Glutamatergic neuron (in vitro differentiated cells): Measurements from ENCODE around the gene RNF126. TPM values are rescaled to one million over a fixed set of nuclear protein-coding genes. Genes with fewer than 3 reads are reported as not detected.

Experiments
- DNase-seq: peaks from one replicate; pipeline ENCODE4 v3.0.0; 2022
- H3K27ac Mint-ChIP-seq: one replicate; pipeline ENCODE4 v1.8.0; 2020; ENCODE audit warnings: mild to moderate bottlenecking, mixed read lengths, inconsistent platforms; ENCODE audit not compliant: unreplicated experiment
- H3K27me3 Mint-ChIP-seq: one replicate; pipeline ENCODE4 v1.8.0; 2020; ENCODE audit warnings: mild to moderate bottlenecking, moderate library complexity, mixed read lengths, inconsistent platforms; ENCODE audit not compliant: unreplicated experiment
- H3K36me3 Mint-ChIP-seq: one replicate; pipeline ENCODE4 v1.8.0; 2020; ENCODE audit warnings: mild to moderate bottlenecking, mixed read lengths, inconsistent platforms; ENCODE audit not compliant: unreplicated experiment
- H3K4me1 Mint-ChIP-seq: one replicate; pipeline ENCODE4 v1.8.0; 2020; ENCODE audit warnings: mild to moderate bottlenecking, low read depth, mixed read lengths, inconsistent platforms; ENCODE audit not compliant: unreplicated experiment
- H3K4me3 Mint-ChIP-seq: one replicate; pipeline ENCODE4 v1.8.0; 2020; ENCODE audit warnings: mild to moderate bottlenecking, mixed read lengths, inconsistent platforms; ENCODE audit not compliant: unreplicated experiment
- H3K9me3 Mint-ChIP-seq: one replicate; pipeline ENCODE4 v1.8.0; 2020; ENCODE audit warnings: mild to moderate bottlenecking, moderate library complexity, mixed read lengths, inconsistent platforms; ENCODE audit not compliant: unreplicated experiment
- CTCF ChIP-seq: fragments of 200-600 bp; sonication (generic); IDR thresholded peaks from one replicate; pipeline ENCODE4 v1.5.0; 2021; ENCODE audit not compliant: partially characterized antibody, unreplicated experiment
- total RNA-seq: library from RNA; stranded (reverse); fragmentation: NEBNext Ultra II Directional; extraction: Animal tissue kit (Norgen Biotek cat#: 25700); gene quantifications from one replicate; pipeline ENCODE4 v1.2.1, GENCODE V29; 2021; ENCODE audit not compliant: unreplicated experiment

Gene RNF126
- total RNA-seq, 1 donor from 2014 or later: 51.7 TPM

- Mint-ChIP-seq H3K4me3 (no peak overlapping the region), H3K36me3 (peaks cover 5% of the 10 kb centered on the region), H3K27ac (no peak overlapping the region), H3K9me3 (peaks cover 16% of the 10 kb centered on the region), H3K27me3 (peaks cover 10% of the 10 kb centered on the region), H3K4me1 (peaks cover 3% of the 10 kb centered on the region)
- peak; percentile 91 for TF ChIP-seq CTCF
- peak; percentile 96 for DNase-seq
Observed at GRCh38 chr19:664913-665443, 2.0 kb upstream of the RNF126 start.

GRCh38 chr19:663682-664117 lies 686 bp upstream of the RNF126 start:
- H3K27me3 Mint-ChIP-seq: peaks cover 8% of the 10 kb centered on the region
- no peak for TF ChIP-seq CTCF
- H3K27ac Mint-ChIP-seq: peak overlapping the region; percentile 72
- DNase-seq: peak; percentile 22
- peak overlapping the region; percentile 82 for H3K4me3 Mint-ChIP-seq
- H3K9me3 Mint-ChIP-seq: peaks cover 15% of the 10 kb centered on the region
- H3K4me1 Mint-ChIP-seq: peaks cover 4% of the 10 kb centered on the region
- no peaks in the 10 kb centered on the region for H3K36me3 Mint-ChIP-seq

- Mint-ChIP-seq H3K27me3 (peaks cover 10% of the 10 kb centered on the region), H3K36me3 (no peaks in the 10 kb centered on the region), H3K4me1 (peaks cover 4% of the 10 kb centered on the region), H3K27ac (no peak overlapping the region), H3K4me3 (peak overlapping the region; percentile 81), H3K9me3 (peaks cover 15% of the 10 kb centered on the region)
- no peak for TF ChIP-seq CTCF
- DNase-seq: no peak
Observed at GRCh38 chr19:662207-662961, 630 bp downstream of the RNF126 start.

- H3K36me3 Mint-ChIP-seq: no peaks in the 10 kb centered on the region
- H3K27ac Mint-ChIP-seq: no peak overlapping the region
- DNase-seq: no peak
- peak overlapping the region; percentile 81 for H3K4me3 Mint-ChIP-seq
- H3K4me1 Mint-ChIP-seq: peaks cover 4% of the 10 kb centered on the region
- H3K27me3 Mint-ChIP-seq: peaks cover 10% of the 10 kb centered on the region
- H3K9me3 Mint-ChIP-seq: peaks cover 12% of the 10 kb centered on the region
- no peak for TF ChIP-seq CTCF
Observed at GRCh38 chr19:661427-662196, 1.4 kb downstream of the RNF126 start.
